Measurements from ENCODE around the gene TMCO1.

Gene TMCO1

GRCh38 chr1:165697491-165697880 lies 71.2 kb downstream of the TMCO1 start:
- peak overlapping the region; percentile 94 for H3K4me3 ChIP-seq
- H3K27ac ChIP-seq, result peak overlapping the region; percentile 89 to 98
- DNase-seq (ENCODE audit: low spot score), result no peak
- no peak for TF ChIP-seq CTCF (IDR thresholded peaks at IDR 0.05)

GRCh38 chr1:165696625-165697100 lies 72.0 kb downstream of the TMCO1 start:
- peak overlapping the region in 1 of 2 donors; percentile 36 for H3K27ac ChIP-seq
- no peak for TF ChIP-seq CTCF (IDR thresholded peaks at IDR 0.05)
- peak overlapping the region; percentile 94 for H3K4me3 ChIP-seq
- no peak for DNase-seq (ENCODE audit: low spot score)

GRCh38 chr1:165695031-165695430 lies 73.6 kb downstream of the TMCO1 start:
- TF ChIP-seq CTCF (IDR thresholded peaks at IDR 0.05), result no peak
- Histone ChIP-seq H3K27ac (no peak overlapping the region), H3K4me3 (no peak overlapping the region)
- DNase-seq (ENCODE audit: low spot score), result no peak

- Histone ChIP-seq H3K27ac (no peak overlapping the region), H3K4me3 (no peak overlapping the region)
- TF ChIP-seq CTCF (IDR thresholded peaks at IDR 0.05), result no peak
Measured at GRCh38 chr1:165688046-165688445, 80.6 kb downstream of the TMCO1 start.

GRCh38 chr1:165686971-165687433 lies 81.7 kb downstream of the TMCO1 start:
- no peak overlapping the region for H3K4me3 ChIP-seq
- H3K27ac ChIP-seq, result no peak overlapping the region
- DNase-seq (ENCODE audit: low spot score), result no peak
- no peak for TF ChIP-seq CTCF (IDR thresholded peaks at IDR 0.05)

More at GRCh38 chr1:165688046-165688445, 80.6 kb downstream of the TMCO1 start:
- DNase-seq (ENCODE audit: low spot score), result no peak

- H3K4me3 ChIP-seq, result no peak overlapping the region
- no peak for DNase-seq (ENCODE audit: low spot score)
- no peak overlapping the region for H3K27ac ChIP-seq
- no peak for TF ChIP-seq CTCF (IDR thresholded peaks at IDR 0.05)
Measured at GRCh38 chr1:165686121-165686970, 82.3 kb downstream of the TMCO1 start.
